HepG2 (cell line): ENCODE data around the gene B4GALT5. TPM values are rescaled to one million over a fixed set of nuclear protein-coding genes. Genes with fewer than 3 reads are reported as not detected.

Experiments used
- ATM ChIP-seq: fragments of 450-650 bp; IDR thresholded peaks from 2 replicates; pipeline ENCODE4 v1.7.1; 2017; ENCODE audit warnings: mild to moderate bottlenecking, borderline replicate concordance
- FOXK1 ChIP-seq: sonication (generic); formaldehyde crosslinking; IDR thresholded peaks from 2 replicates; pipeline ENCODE4 v1.4.0; 2020; ENCODE audit warnings: low read depth, missing genetic modification reagents, borderline replicate concordance
- HCFC1 ChIP-seq: fragments of 150-350 bp; IDR thresholded peaks from 2 replicates; pipeline ENCODE4 v1.6.1; 2014; ENCODE audit warnings: low read depth, low read length
- IRF2 ChIP-seq: IDR thresholded peaks from 2 replicates; pipeline ENCODE4 v1.6.1; 2018; ENCODE audit warnings: missing genetic modification reagents, missing compliant biosample characterization
- KAT7 ChIP-seq: IDR thresholded peaks from 2 replicates; pipeline ENCODE4 v1.6.1; 2018; ENCODE audit warnings: borderline replicate concordance, missing compliant biosample characterization
- NR0B2 ChIP-seq: sonication (generic); formaldehyde crosslinking; IDR thresholded peaks from 2 replicates; pipeline ENCODE4 v1.4.0; 2020; ENCODE audit warnings: mild to moderate bottlenecking, missing genetic modification reagents
- POLR2A ChIP-seq, 2 experiments: IDR thresholded peaks; 2 replicates each; pipeline ENCODE4 v1.6.1; 2011; ENCODE audit warnings: low read depth in 2 of 2, low read length in 2 of 2, mild to moderate bottlenecking in 1 of 2, moderate library complexity in 1 of 2; ENCODE audit not compliant: insufficient read depth in 1 of 2
- RBM39 ChIP-seq: fragments of 200-400 bp; formaldehyde crosslinking; IDR thresholded peaks from one replicate; pipeline ENCODE4 v1.6.1; 2018; ENCODE audit warnings: antibody characterized with exemption, mild to moderate bottlenecking, low read depth, low read length; ENCODE audit not compliant: poor library complexity, severe bottlenecking
- RFXAP ChIP-seq: sonication (generic); formaldehyde crosslinking; IDR thresholded peaks from 2 replicates; pipeline ENCODE4 v1.4.0; 2020; ENCODE audit warnings: missing genetic modification reagents, borderline replicate concordance
- TCF7L2 ChIP-seq: IDR thresholded peaks from 2 replicates; pipeline ENCODE4 v1.6.1; 2011; ENCODE audit warnings: mild to moderate bottlenecking, low read depth, low read length, moderate library complexity
- TEAD3 ChIP-seq: optimal IDR thresholded peaks from 2 replicates; pipeline ENCODE3; 2016; ENCODE audit warnings: borderline replicate concordance
- ZBTB40 ChIP-seq, 2 experiments: fragments of 450-650 bp in 1 of 2; sonication (generic) in 1 of 2; formaldehyde crosslinking in 1 of 2; IDR thresholded peaks; 2 replicates each; pipeline versions ENCODE4 v1.6.1 to v1.8.0; 2016 to 2022; ENCODE audit warnings: antibody characterized with exemption in 1 of 2, mild to moderate bottlenecking in 1 of 2, missing genetic modification reagents in 1 of 2
- ZNF121 ChIP-seq: sonication (generic); formaldehyde crosslinking; IDR thresholded peaks from 2 replicates; pipeline ENCODE4 v1.5.0; 2020; ENCODE audit warnings: mild to moderate bottlenecking, missing genetic modification reagents
- ZNF235 ChIP-seq: sonication (generic); formaldehyde crosslinking; IDR thresholded peaks from 2 replicates; pipeline ENCODE4 v1.8.1; 2023; ENCODE audit warnings: mild to moderate bottlenecking, missing genetic modification reagents, borderline replicate concordance
- ZNF24 ChIP-seq: fragments of 450-650 bp; IDR thresholded peaks from 2 replicates; pipeline ENCODE4 v1.6.1; 2017; ENCODE audit warnings: antibody characterized with exemption, mild to moderate bottlenecking
- ZNF33B ChIP-seq: sonication (generic); formaldehyde crosslinking; IDR thresholded peaks from 2 replicates; pipeline ENCODE4 v1.5.1; 2020; ENCODE audit warnings: mild to moderate bottlenecking, missing genetic modification reagents
- ZNF510 ChIP-seq: sonication (generic); formaldehyde crosslinking; IDR thresholded peaks from 2 replicates; pipeline ENCODE4 v1.4.0; 2020; ENCODE audit warnings: low read depth, mild to moderate bottlenecking, missing genetic modification reagents
- ZNF710 ChIP-seq: sonication (generic); formaldehyde crosslinking; IDR thresholded peaks from 2 replicates; pipeline ENCODE4 v1.5.0; 2020; ENCODE audit warnings: mild to moderate bottlenecking, missing genetic modification reagents, borderline replicate concordance
- polyA plus RNA-seq, 8 experiments: library from polyadenylated mRNA; depleted of rRNA in 3 of 8; stranded (reverse) in 7 of 8; unstranded in 1 of 8; fragments of >200 nt; fragmentation: Illumina TruSeq in 4 of 8; extraction: Trizol in 4 of 8; gene quantifications; 2 replicates each; pipeline versions ENCODE4 v1.2.1 to v1.2.3, GENCODE V29; 2011 to 2016; ENCODE audit warnings: low read depth in 4 of 8, missing spikeins in 1 of 8, mixed read lengths in 1 of 8; ENCODE audit not compliant: insufficient read depth in 1 of 8
- total RNA-seq, 5 experiments: library from RNA; depleted of rRNA; stranded (reverse); fragments of >200 nt; fragmentation: Illumina TruSeq; extraction: Trizol; gene quantifications; 2 replicates each; pipeline ENCODE4 v1.2.3, GENCODE V29; 2016; ENCODE audit warnings: low read depth in 1 of 5

Gene B4GALT5
- total and polyA plus RNA-seq, 2 of the 13 experiments (the other 11 are each of a cell fraction or from before 2014, with no cell fraction given): 27.3 to 30.9 TPM

- no peak for TF ChIP-seq ZBTB40 (IDR thresholded peaks at IDR 0.05)
- 0 out of 2 replicates have a peak, but pooled peaks have one; percentile 61 for TF ChIP-seq ZBTB40 (CRISPR knock-in tag; IDR thresholded peaks at IDR 0.05)
- no peak for TF ChIP-seq ZNF235 (CRISPR knock-in tag)
- no peak for TF ChIP-seq TCF7L2
- TF ChIP-seq FOXK1 (CRISPR knock-in tag): peak; percentile 91
- TF ChIP-seq RBM39: no peak
- peak in 1 of 2 experiments; percentile 37; a peak in 1 of 4 replicates for TF ChIP-seq POLR2A (IDR thresholded peaks at IDR 0.05; ENCODE audit: insufficient read depth in 1 of 2, low read depth in 2 of 2, low read length in 2 of 2)
- TF ChIP-seq ZNF510 (CRISPR knock-in tag): no peak
- peak; percentile 99; the same call in 1 of the 2 replicates for TF ChIP-seq KAT7 (CRISPR knock-in tag)
- no peak for TF ChIP-seq NR0B2 (CRISPR knock-in tag)
- TF ChIP-seq TEAD3 (CRISPR knock-in tag): peak; percentile 70
- TF ChIP-seq ZNF121 (CRISPR knock-in tag): peak; percentile 99
- no peak for TF ChIP-seq HCFC1
- TF ChIP-seq ZNF33B (CRISPR knock-in tag): peak; percentile 82; the same call in 1 of the 2 replicates
- TF ChIP-seq ZNF710 (CRISPR knock-in tag): peak; percentile 84; the same call in 1 of the 2 replicates
- no peak for TF ChIP-seq ATM
- no peak for TF ChIP-seq ZNF24
- TF ChIP-seq RFXAP (CRISPR knock-in tag): peak; percentile 54; the same call in 1 of the 2 replicates
- TF ChIP-seq IRF2 (CRISPR knock-in tag): peak; percentile 84
Measured at GRCh38 chr20:49690899-49691620, 22.6 kb downstream of the B4GALT5 start (continued).
